GM12878 (cell line): ENCODE data around the gene MARS1. TPM values are rescaled to one million over a fixed set of nuclear protein-coding genes. Genes with fewer than 3 reads are reported as not detected.

ENCODE experiments used
- BCL11A ChIP-seq: IDR thresholded peaks from 2 replicates; pipeline ENCODE4 v1.6.1; 2011; ENCODE audit warnings: low read depth, low read length
- BCL3 ChIP-seq: IDR thresholded peaks from 2 replicates; pipeline ENCODE4 v1.6.1; 2011; ENCODE audit warnings: borderline replicate concordance, low read depth, mild to moderate bottlenecking, moderate library complexity, low read length; ENCODE audit not compliant: insufficient read depth, poor library complexity, severe bottlenecking
- BCLAF1 ChIP-seq: fragments of 450-650 bp; IDR thresholded peaks from 2 replicates; pipeline ENCODE4 v1.6.1; 2017; ENCODE audit warnings: antibody characterized with exemption, mild to moderate bottlenecking, moderate library complexity
- BRCA1 ChIP-seq: IDR thresholded peaks from 2 replicates; pipeline ENCODE4 v1.6.1; 2011; ENCODE audit warnings: low read depth, low read length, improper control_type of control experiment
- CHD1 ChIP-seq: IDR thresholded peaks from 2 replicates; pipeline ENCODE4 v1.6.1; 2012; ENCODE audit warnings: low read depth, low read length, improper control_type of control experiment
- CHD2 ChIP-seq: IDR thresholded peaks from 2 replicates; pipeline ENCODE4 v1.6.1; 2011; ENCODE audit warnings: low read depth, low read length, improper control_type of control experiment, borderline replicate concordance
- EGR1 ChIP-seq, 2 experiments: IDR thresholded peaks; 1 replicate in 1 of 2; 2 replicates in 1 of 2; pipeline ENCODE4 v1.6.1; 2011 to 2012; ENCODE audit warnings: low read depth in 2 of 2, low read length in 2 of 2, borderline replicate concordance in 1 of 2, mild to moderate bottlenecking in 1 of 2, moderate library complexity in 1 of 2
- KAT2A ChIP-seq: conservative IDR thresholded peaks from 2 replicates; pipeline ENCODE4 v1.6.1; 2011; ENCODE audit warnings: low read depth, low read length; ENCODE audit not compliant: control insufficient read depth
- MEF2B ChIP-seq: fragments of 450-650 bp; IDR thresholded peaks from 2 replicates; pipeline ENCODE4 v1.6.1; 2018; ENCODE audit warnings: mild to moderate bottlenecking, moderate library complexity; ENCODE audit not compliant: partially characterized antibody, poor library complexity, severe bottlenecking
- MYB ChIP-seq: fragments of 150-350 bp; IDR thresholded peaks from 2 replicates; pipeline ENCODE4 v1.6.1; 2014; ENCODE audit warnings: mild to moderate bottlenecking, low read depth, low read length, borderline replicate concordance
- NKRF ChIP-seq: fragments of 450-650 bp; conservative IDR thresholded peaks from 2 replicates; pipeline ENCODE4 v1.6.1; 2017; ENCODE audit warnings: mild to moderate bottlenecking, moderate library complexity
- NR2C2 ChIP-seq: IDR thresholded peaks from 2 replicates; pipeline ENCODE4 v1.6.1; 2011; ENCODE audit warnings: borderline replicate concordance, low read depth; ENCODE audit not compliant: control insufficient read depth, insufficient read length
- NR2F1 ChIP-seq: fragments of 450-650 bp; conservative IDR thresholded peaks from 2 replicates; pipeline ENCODE4 v1.6.1; 2017; ENCODE audit warnings: mild to moderate bottlenecking
- POU2F2 ChIP-seq: IDR thresholded peaks from 3 replicates; pipeline ENCODE4 v1.6.1; 2011; ENCODE audit warnings: low read depth, mild to moderate bottlenecking, low read length, borderline replicate concordance
- ZBTB11 ChIP-seq: fragments of 450-650 bp; formaldehyde crosslinking; IDR thresholded peaks from 2 replicates; pipeline ENCODE4 v1.5.0; 2022; ENCODE audit warnings: mild to moderate bottlenecking, missing genetic modification characterization
- ZBTB33 ChIP-seq: fragments of 450-650 bp; IDR thresholded peaks from 2 replicates; pipeline ENCODE4 v1.6.1; 2017; ENCODE audit warnings: mild to moderate bottlenecking
- polyA plus RNA-seq, 11 experiments: library from polyadenylated mRNA; depleted of rRNA in 4 of 11; unstranded in 6 of 11; stranded (reverse) in 5 of 11; fragments of >200 nt; fragmentation: Nextera tagmentation in 4 of 11; fragmentation: Illumina TruSeq in 1 of 11; extraction: Ambion mirVana in 4 of 11; extraction: Trizol in 1 of 11; gene quantifications; 1 replicate in 1 of 11; 2 replicates in 10 of 11; pipeline versions ENCODE4 v1.2.1 to v1.2.3, GENCODE V29; 2011 to 2016; ENCODE audit warnings: inconsistent platforms in 2 of 11, missing spikeins in 2 of 11, low read depth in 1 of 11
- total RNA-seq, 4 experiments: library from RNA; depleted of rRNA in 3 of 4; stranded (reverse); fragments of >200 nt in 3 of 4; fragmentation: Illumina TruSeq in 1 of 4; extraction: Trizol in 1 of 4; gene quantifications; 2 replicates each; pipeline versions ENCODE4 v1.2.1 to v1.2.3, GENCODE V29; 2013 to 2021

The MARS1 gene
- total and polyA plus RNA-seq, 10 of the 15 experiments (the other 5 are each of a cell fraction or from before 2014, with no cell fraction given), result 72.3 to 270 (median 153) TPM

DNA sequence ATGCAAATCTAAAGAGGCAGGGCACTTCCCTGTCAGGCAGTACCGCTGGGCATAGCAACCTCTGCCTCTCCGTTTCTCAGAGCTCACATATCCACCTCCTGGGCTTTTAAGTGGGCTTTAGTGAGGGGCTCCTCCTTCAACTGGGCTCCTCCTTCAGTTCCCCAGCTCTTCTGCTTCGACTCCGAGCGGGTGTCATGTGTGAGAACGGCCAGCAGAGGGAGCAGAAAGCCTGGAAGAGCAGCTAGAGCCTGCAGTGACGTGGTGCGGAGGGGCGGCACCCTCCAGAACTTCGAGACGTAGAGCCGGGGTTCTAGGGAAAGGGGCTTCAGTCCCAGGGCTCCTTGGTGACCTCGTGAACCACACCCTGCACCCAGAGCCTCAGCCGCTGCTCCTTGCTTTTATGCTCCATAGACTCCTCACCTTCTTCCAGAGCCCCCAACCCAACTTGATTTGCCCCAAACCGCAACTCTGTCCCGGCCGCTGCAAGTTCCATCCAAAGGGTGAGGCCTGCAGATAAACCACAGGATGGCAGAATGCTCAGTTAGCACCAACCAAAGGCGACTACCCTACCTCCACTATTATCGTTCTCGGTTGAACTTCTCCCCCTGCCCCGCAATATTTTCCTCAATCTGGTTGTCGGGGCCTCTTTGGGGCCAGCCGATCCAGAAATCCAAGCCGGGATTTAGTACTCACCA lies 28.7 kb upstream of the MARS1 start (continued):
- TF ChIP-seq CHD2 (peak; percentile 50), ZBTB11 (CRISPR knock-in tag) (no peak), CHD1 (0 out of 2 replicates have a peak, but pooled peaks have one; percentile 50), BRCA1 (no peak), POU2F2 (peak; percentile 65; the same call in 2 of the 3 replicates), EGR1 (IDR thresholded peaks at IDR 0.05; ENCODE audit: borderline replicate concordance in 1 of 2, low read depth in 2 of 2, low read length in 2 of 2) (peak in 1 of 2 experiments; percentile 41; a peak in 1 of 3 replicates), BCL3 (no peak), NR2F1 (no peak; the same call in 1 of the 2 replicates), NKRF (0 out of 2 replicates have a peak, but pooled peaks have one; percentile 46), MYB (no peak), NR2C2 (no peak), BCLAF1 (no peak), BCL11A (no peak), KAT2A (no peak), MEF2B (no peak), ZBTB33 (no peak)
